Mesenchymal stem cell (in vitro differentiated cells and primary cell): ENCODE results near the gene RAET1G.
"Not testable (repeated sequence)": the region's sequence is repeated elsewhere in the genome, so short reads cannot be mapped to it uniquely, and the experiment has no call there.

Experiments used
- DNase-seq: peaks from one replicate; pipeline ENCODE4 v3.0.0-alpha.2; 2013
- H2AFZ ChIP-seq: one replicate; pipeline ENCODE4 v1.6.1; 2013; ENCODE audit warnings: low read depth, mild to moderate bottlenecking, control low read depth, inconsistent platforms, low read length, moderate library complexity
- H2AK5ac ChIP-seq: 2 replicates; pipeline ENCODE4 v1.6.1; 2013; ENCODE audit warnings: low read length, moderate library complexity, mild to moderate bottlenecking, inconsistent platforms; ENCODE audit not compliant: severe bottlenecking
- H2BK120ac ChIP-seq: one replicate; pipeline ENCODE4 v1.6.1; 2013; ENCODE audit warnings: low read depth, mild to moderate bottlenecking, inconsistent platforms, low read length, moderate library complexity
- H2BK12ac ChIP-seq, 2 experiments: one replicate each; pipeline ENCODE4 v1.6.1; 2013; ENCODE audit warnings: inconsistent platforms in 2 of 2, low read length in 2 of 2, mild to moderate bottlenecking in 2 of 2, moderate library complexity in 2 of 2, control low read depth in 1 of 2
- H2BK15ac ChIP-seq: one replicate; pipeline ENCODE4 v1.6.1; 2013; ENCODE audit warnings: mild to moderate bottlenecking, low read depth, inconsistent platforms; ENCODE audit not compliant: poor library complexity, severe bottlenecking
- H2BK5ac ChIP-seq: 2 replicates; pipeline ENCODE4 v1.6.1; 2013; ENCODE audit warnings: low read depth, mild to moderate bottlenecking, low read length, control low read depth, inconsistent platforms; ENCODE audit not compliant: poor library complexity, severe bottlenecking
- H3K14ac ChIP-seq, 2 experiments: one replicate each; pipeline ENCODE4 v1.6.1; 2013; ENCODE audit warnings: inconsistent platforms in 2 of 2, low read length in 2 of 2, control low read depth in 1 of 2, mild to moderate bottlenecking in 1 of 2, moderate library complexity in 1 of 2
- H3K18ac ChIP-seq, 2 experiments: one replicate each; pipeline ENCODE4 v1.6.1; 2013; ENCODE audit warnings: inconsistent platforms in 2 of 2, low read length in 2 of 2, control low read depth in 1 of 2, low read depth in 1 of 2, mild to moderate bottlenecking in 1 of 2
- H3K23ac ChIP-seq, 2 experiments: one replicate each; pipeline ENCODE4 v1.6.1; 2013; ENCODE audit warnings: inconsistent platforms in 2 of 2, low read length in 2 of 2, mild to moderate bottlenecking in 2 of 2, moderate library complexity in 2 of 2, control low read depth in 1 of 2
- H3K27ac ChIP-seq: 2 replicates; pipeline ENCODE4 v1.5.1; 2013; ENCODE audit warnings: mild to moderate bottlenecking, moderate library complexity, low read length, control low read depth, inconsistent platforms; ENCODE audit not compliant: poor library complexity, severe bottlenecking
- H3K27me3 ChIP-seq, 2 experiments: 2 replicates each; pipeline versions ENCODE4 v1.6.1 to v1.7.0; 2013; ENCODE audit warnings: low read length in 2 of 2, mild to moderate bottlenecking in 2 of 2, moderate library complexity in 2 of 2, control low read depth in 1 of 2, inconsistent platforms in 1 of 2; ENCODE audit not compliant: control insufficient read depth in 1 of 2, insufficient read depth in 1 of 2
- H3K36me3 ChIP-seq, 2 experiments: 2 replicates each; pipeline versions ENCODE4 v1.6.1 to v1.7.0; 2013; ENCODE audit warnings: low read length in 2 of 2, control low read depth in 1 of 2, inconsistent platforms in 1 of 2, low read depth in 1 of 2, mild to moderate bottlenecking in 1 of 2; ENCODE audit not compliant: insufficient read depth in 2 of 2, control insufficient read depth in 1 of 2
- H3K4ac ChIP-seq, 2 experiments: one replicate each; pipeline ENCODE4 v1.6.1; 2013; ENCODE audit warnings: inconsistent platforms in 2 of 2, low read length in 2 of 2, mild to moderate bottlenecking in 2 of 2, moderate library complexity in 2 of 2, control low read depth in 1 of 2, low read depth in 1 of 2
- H3K4me1 ChIP-seq: 2 replicates; pipeline ENCODE4 v1.6.1; 2013; ENCODE audit warnings: low read depth, low read length, control low read depth; ENCODE audit not compliant: control insufficient read depth, insufficient read depth
- H3K4me2 ChIP-seq: 2 replicates; pipeline ENCODE4 v1.6.1; 2013; ENCODE audit warnings: low read length, mild to moderate bottlenecking, inconsistent platforms; ENCODE audit not compliant: poor library complexity, severe bottlenecking
- H3K4me3 ChIP-seq, 2 experiments: 2 replicates each; pipeline versions ENCODE4 v1.5.1 to v1.7.0; 2013; ENCODE audit warnings: low read length in 2 of 2, mild to moderate bottlenecking in 2 of 2, control low read depth in 1 of 2, low read depth in 1 of 2; ENCODE audit not compliant: insufficient read depth in 1 of 2
- H3K79me1 ChIP-seq: replicated peaks from 2 replicates; pipeline ENCODE4 v1.6.1; 2013; ENCODE audit warnings: mild to moderate bottlenecking, control low read depth, low read length, inconsistent platforms; ENCODE audit not compliant: poor library complexity, severe bottlenecking
- H3K9ac ChIP-seq: 2 replicates; pipeline ENCODE4 v1.7.0; 2013; ENCODE audit warnings: mild to moderate bottlenecking, low read length, moderate library complexity
- H3K9me3 ChIP-seq: 2 replicates; pipeline ENCODE4 v1.7.0; 2013; ENCODE audit warnings: mild to moderate bottlenecking, low read length; ENCODE audit not compliant: control insufficient read depth
- H4K8ac ChIP-seq: one replicate; pipeline ENCODE4 v1.6.1; 2013; ENCODE audit warnings: inconsistent platforms, mild to moderate bottlenecking, low read length, moderate library complexity
- H4K91ac ChIP-seq: one replicate; pipeline ENCODE4 v1.6.1; 2013; ENCODE audit warnings: mild to moderate bottlenecking, low read length, inconsistent platforms
- WGBS: methylation state at CpG from one replicate; pipeline ENCODE4 v1.1.7; 2013; ENCODE audit warnings: mixed read lengths; 5-methylcytosine and 5-hydroxymethylcytosine counted together

Gene RAET1G

DNA sequence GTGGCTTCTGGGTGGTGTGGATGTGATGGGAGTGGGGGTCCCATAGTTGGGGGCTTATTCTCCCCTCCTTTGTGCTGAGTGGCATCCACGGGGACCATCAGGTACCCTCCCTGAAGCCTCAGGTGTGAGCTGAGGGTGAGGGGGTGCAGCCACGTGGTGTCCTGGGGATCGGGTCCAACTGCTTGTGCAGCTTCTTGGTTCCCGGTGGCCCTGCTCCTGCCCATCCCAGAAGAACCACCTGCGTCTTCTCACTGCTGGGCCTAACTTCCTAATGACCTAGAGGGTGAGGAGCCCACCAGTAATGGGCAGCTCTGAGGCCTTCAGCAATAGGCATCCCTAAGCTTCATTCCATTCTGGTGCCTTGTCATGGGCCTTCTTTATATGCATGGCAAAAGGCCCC, 20.4 kb upstream of the RAET1G start:
- not testable (repeated sequence) for H2BK5ac ChIP-seq, H3K4ac ChIP-seq, H3K4me2 ChIP-seq, H2BK120ac ChIP-seq, H4K8ac ChIP-seq, H2AFZ ChIP-seq, H4K91ac ChIP-seq, H3K18ac ChIP-seq, H3K14ac ChIP-seq, H3K9me3 ChIP-seq, DNase-seq, H3K9ac ChIP-seq, H2BK15ac ChIP-seq, H2BK12ac ChIP-seq, H3K27ac ChIP-seq, H3K4me3 ChIP-seq, H3K23ac ChIP-seq, H3K79me1 ChIP-seq, H3K36me3 ChIP-seq, H2AK5ac ChIP-seq
- peaks cover 16% of the 10 kb centered on the region for H3K4me1 ChIP-seq
- peaks cover 28 to 34% of the 10 kb centered on the region in 2 experiments for H3K27me3 ChIP-seq
- 63% methylated on average over 5 of the region's 5 CpGs for WGBS

DNA sequence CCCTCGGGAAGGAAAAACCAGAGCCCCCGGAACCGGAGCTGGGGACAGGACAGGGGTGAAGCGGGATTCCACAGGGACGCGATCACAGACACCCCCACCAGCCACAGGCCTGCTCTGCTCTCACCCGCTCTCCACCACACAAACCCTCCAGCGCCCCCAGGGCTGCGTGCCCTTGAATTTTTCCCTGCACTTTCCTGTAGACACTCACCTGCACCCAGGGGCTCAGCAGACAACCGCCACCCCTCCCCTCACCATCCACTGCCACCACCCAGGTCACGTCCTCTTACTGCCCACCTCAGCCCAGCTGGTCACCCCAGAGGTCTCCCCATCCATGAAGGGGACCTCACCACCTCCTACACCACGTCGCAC, 19.5 kb upstream of the RAET1G start:
- Histone ChIP-seq H3K4me3 (peak overlapping the region; percentile 71 to 85), H2BK5ac (no peak overlapping the region), H2BK120ac (no peak overlapping the region), H2AK5ac (no peak overlapping the region), H2AFZ (no peak overlapping the region), H3K27ac (no peak overlapping the region), H3K27me3 (peaks cover 34 to 38% of the 10 kb centered on the region in 2 experiments), H3K4me1 (peaks cover 18% of the 10 kb centered on the region), H4K8ac (no peak overlapping the region), H3K9me3 (no peaks in the 10 kb centered on the region), H3K23ac (no peak overlapping the region), H3K14ac (peak overlapping the region in 1 of 2 experiments; percentile 2), H3K18ac (no peak overlapping the region), H3K4me2 (peak overlapping the region; percentile 96), H2BK12ac (no peak overlapping the region), H3K4ac (no peak overlapping the region), H3K79me1 (no peaks in the 10 kb centered on the region), H3K36me3 (no peaks in the 10 kb centered on the region), H4K91ac (no peak overlapping the region), H2BK15ac (peak overlapping the region; percentile 63), H3K9ac (peak overlapping the region; percentile 80)
- DNase-seq: no peak
- 3% methylated on average over 10 of the region's 13 CpGs for WGBS

DNA sequence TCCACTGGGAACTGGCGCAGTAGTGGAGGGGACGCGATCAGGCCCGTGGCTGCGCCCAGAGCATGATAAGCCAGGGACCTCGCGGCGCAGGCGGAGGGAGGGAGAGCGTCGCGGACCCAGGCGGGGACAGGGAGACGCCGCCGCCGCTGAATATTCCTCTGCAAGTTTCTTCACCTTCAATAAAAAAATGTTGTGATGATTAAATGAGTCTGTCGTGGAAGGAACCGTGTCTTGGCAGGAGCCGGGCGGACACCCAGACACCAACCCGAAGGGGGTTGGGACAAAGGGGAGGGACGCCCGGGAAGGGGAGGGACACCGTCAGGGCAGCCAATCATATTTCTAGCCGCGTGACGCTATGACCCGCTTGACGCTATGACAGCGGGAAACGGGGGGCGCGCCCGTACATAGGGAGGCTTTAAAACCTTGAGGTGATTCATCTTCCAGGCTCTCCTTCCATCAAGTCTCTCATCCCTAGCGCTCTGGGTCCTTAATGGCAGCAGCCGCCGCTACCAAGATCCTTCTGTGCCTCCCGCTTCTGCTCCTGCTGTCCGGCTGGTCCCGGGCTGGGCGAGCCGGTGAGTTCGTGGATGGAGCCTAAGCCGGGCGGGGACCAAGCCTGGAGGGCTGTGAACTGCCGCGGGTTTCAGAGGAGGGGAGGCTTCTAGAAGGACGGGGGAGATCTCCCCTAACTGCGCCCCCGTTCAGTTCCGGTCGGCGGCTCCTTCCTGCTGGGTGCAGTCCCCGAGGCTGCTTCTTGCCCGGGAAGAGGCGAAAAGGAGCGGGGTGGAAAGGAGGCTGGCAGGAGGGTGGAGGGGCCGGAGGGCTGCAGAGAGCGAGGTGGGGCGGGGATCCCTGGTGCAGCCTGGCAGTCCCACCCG, 18.9 kb upstream of the RAET1G start, which contains the start of gene ULBP2:
TSS of gene ULBP2 (plus strand) at position 432 of the 878 bp plus-strand sequence. CDS start at position 491, 59 bp downstream.
- Histone ChIP-seq H3K36me3 (no peaks in the 10 kb centered on the region), H3K79me1 (no peaks in the 10 kb centered on the region), H2AFZ (peak within 1 kb of the TSS; percentile 95), H3K9me3 (no peaks in the 10 kb centered on the region), H3K14ac (peak within 1 kb of the TSS; percentile 2 to 7), H3K23ac (no peak within 1 kb of the TSS), H2AK5ac (no peak within 1 kb of the TSS), H3K4ac (peak within 1 kb of the TSS in 1 of 2 experiments; percentile 40), H2BK5ac (no peak within 1 kb of the TSS), H2BK12ac (peak within 1 kb of the TSS in 1 of 2 experiments; percentile 15), H3K4me3 (peak within 1 kb of the TSS; percentile 71 to 85), H3K4me1 (peaks cover 18% of the 10 kb centered on the region), H2BK120ac (peak within 1 kb of the TSS; percentile 61), H3K27ac (peak within 1 kb of the TSS; percentile 10), H3K27me3 (peaks cover 38 to 44% of the 10 kb centered on the region in 2 experiments), H3K4me2 (peak within 1 kb of the TSS; percentile 96), H3K9ac (peak within 1 kb of the TSS; percentile 80), H4K91ac (peak within 1 kb of the TSS; percentile 83), H4K8ac (peak within 1 kb of the TSS; percentile 95), H3K18ac (peak within 1 kb of the TSS; percentile 70 to 75), H2BK15ac (peak within 1 kb of the TSS; percentile 96)
- WGBS: under 1% methylated on average over 48 of the region's 62 CpGs
- peak; percentile 96 for DNase-seq

DNA sequence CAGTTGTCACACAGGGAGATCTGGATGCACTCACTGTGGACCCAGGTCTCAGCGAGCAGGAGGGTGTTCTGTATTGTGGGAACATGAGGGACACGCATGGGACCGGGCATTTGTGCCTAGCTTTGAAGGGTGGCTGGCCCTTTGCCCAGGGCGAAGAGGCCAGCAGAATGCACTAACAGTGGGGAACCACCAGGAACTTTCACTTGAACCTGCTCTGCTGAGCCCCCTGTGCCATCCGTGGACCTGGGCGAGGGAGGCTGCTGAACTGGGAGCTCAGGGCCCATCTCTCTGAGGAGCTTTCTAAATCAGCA, 17.7 kb upstream of the RAET1G start:
- no peak overlapping the region for H4K91ac ChIP-seq
- no peak overlapping the region for H3K14ac ChIP-seq
- no peak overlapping the region for H2AK5ac ChIP-seq
- H2BK5ac ChIP-seq: no peak overlapping the region
- H3K9me3 ChIP-seq: no peaks in the 10 kb centered on the region
- H3K23ac ChIP-seq: peak overlapping the region in 1 of 2 experiments; percentile 23
- no peak overlapping the region for H2BK15ac ChIP-seq
- H3K4me3 ChIP-seq: no peak overlapping the region
- 56% methylated on average over 6 of the region's 6 CpGs for WGBS
- H3K79me1 ChIP-seq: no peaks in the 10 kb centered on the region
- H2BK120ac ChIP-seq: no peak overlapping the region
- H3K18ac ChIP-seq: no peak overlapping the region
- H3K27me3 ChIP-seq: peaks cover 50 to 56% of the 10 kb centered on the region in 2 experiments
- H3K36me3 ChIP-seq: no peaks in the 10 kb centered on the region
- H3K4me1 ChIP-seq: peaks cover 18% of the 10 kb centered on the region
- no peak overlapping the region for H3K4ac ChIP-seq
- DNase-seq: no peak
- H3K4me2 ChIP-seq: no peak overlapping the region
- H3K9ac ChIP-seq: no peak overlapping the region
- H2BK12ac ChIP-seq: no peak overlapping the region
- H2AFZ ChIP-seq: no peak overlapping the region
- H3K27ac ChIP-seq: no peak overlapping the region
- no peak overlapping the region for H4K8ac ChIP-seq
